HepG2 (cell line): ENCODE measurements around the gene FBXW4. TPM values are rescaled to one million over a fixed set of nuclear protein-coding genes. Genes with fewer than 3 reads are reported as not detected.
A peak's percentile ranks its signal among the peaks of the same experiment; 100 is the strongest.

Source experiments
- ARID5B ChIP-seq: IDR thresholded peaks from 2 replicates; pipeline ENCODE4 v1.4.0; 2020; ENCODE audit warnings: mild to moderate bottlenecking, missing genetic modification reagents
- RFX3 ChIP-seq: IDR thresholded peaks from 2 replicates; pipeline ENCODE4 v1.6.1; 2016; ENCODE audit warnings: missing biosample characterization, missing genetic modification reagents
- SP1 ChIP-seq, 2 experiments: fragments of 450-650 bp in 1 of 2; sonication (generic) in 1 of 2; formaldehyde crosslinking in 1 of 2; IDR thresholded peaks; 2 replicates each; pipeline versions ENCODE4 v1.4.0 to v1.6.1; 2016 to 2020; ENCODE audit warnings: missing genetic modification reagents in 1 of 2
- SRF ChIP-seq: IDR thresholded peaks from 2 replicates; pipeline ENCODE4 v1.6.1; 2011; ENCODE audit warnings: mild to moderate bottlenecking, low read depth, low read length, moderate library complexity
- TFDP1 ChIP-seq: IDR thresholded peaks from 2 replicates; pipeline ENCODE4 v1.6.1; 2016; ENCODE audit warnings: missing compliant biosample characterization, missing genetic modification reagents, borderline replicate concordance
- WIZ ChIP-seq: sonication (generic); formaldehyde crosslinking; IDR thresholded peaks from 2 replicates; pipeline ENCODE4 v1.5.1; 2020; ENCODE audit warnings: mild to moderate bottlenecking, missing genetic modification reagents
- YY1 ChIP-seq: IDR thresholded peaks from 2 replicates; pipeline ENCODE4 v1.6.1; 2011; ENCODE audit warnings: low read length, low read depth, moderate library complexity, mild to moderate bottlenecking; ENCODE audit not compliant: insufficient read depth, insufficient replicate concordance
- ZBTB14 ChIP-seq: sonication (generic); formaldehyde crosslinking; IDR thresholded peaks from 2 replicates; pipeline ENCODE4 v1.4.0; 2020; ENCODE audit warnings: missing genetic modification reagents
- ZBTB33 ChIP-seq: sonication (generic); formaldehyde crosslinking; IDR thresholded peaks from 2 replicates; pipeline ENCODE4 v1.4.0; 2020; ENCODE audit warnings: missing genetic modification reagents
- ZFX ChIP-seq: sonication (generic); formaldehyde crosslinking; IDR thresholded peaks from 2 replicates; pipeline ENCODE4 v1.4.0; 2020; ENCODE audit warnings: mild to moderate bottlenecking, low read depth, missing genetic modification reagents, moderate library complexity
- ZNF207 ChIP-seq: fragments of 450-650 bp; IDR thresholded peaks from 2 replicates; pipeline ENCODE4 v1.6.1; 2016; ENCODE audit warnings: antibody characterized with exemption, borderline replicate concordance
- ZNF563 ChIP-seq: sonication (generic); formaldehyde crosslinking; IDR thresholded peaks from 2 replicates; pipeline ENCODE4 v1.8.0; 2022; ENCODE audit warnings: mild to moderate bottlenecking, moderate library complexity, missing genetic modification reagents
- ZNF687 ChIP-seq: sonication (generic); formaldehyde crosslinking; IDR thresholded peaks from 2 replicates; pipeline ENCODE4 v1.5.1; 2020; ENCODE audit warnings: mild to moderate bottlenecking, missing genetic modification reagents, moderate library complexity
- ZSCAN25 ChIP-seq: sonication (generic); formaldehyde crosslinking; IDR thresholded peaks from 2 replicates; pipeline ENCODE4 v1.8.0; 2022; ENCODE audit warnings: mild to moderate bottlenecking, missing genetic modification reagents
- polyA plus RNA-seq, 8 experiments: library from polyadenylated mRNA; depleted of rRNA in 3 of 8; stranded (reverse) in 7 of 8; unstranded in 1 of 8; fragments of >200 nt; fragmentation: Illumina TruSeq in 4 of 8; extraction: Trizol in 4 of 8; gene quantifications; 2 replicates each; pipeline versions ENCODE4 v1.2.1 to v1.2.3, GENCODE V29; 2011 to 2016; ENCODE audit warnings: low read depth in 4 of 8, missing spikeins in 1 of 8, mixed read lengths in 1 of 8; ENCODE audit not compliant: insufficient read depth in 1 of 8
- total RNA-seq, 5 experiments: library from RNA; depleted of rRNA; stranded (reverse); fragments of >200 nt; fragmentation: Illumina TruSeq; extraction: Trizol; gene quantifications; 2 replicates each; pipeline ENCODE4 v1.2.3, GENCODE V29; 2016; ENCODE audit warnings: low read depth in 1 of 5

FBXW4 gene
- total and polyA plus RNA-seq, 2 of the 13 experiments (the other 11 are each of a cell fraction or from before 2014, with no cell fraction given), result 23.5 to 33.7 TPM

GRCh38 chr10:101566333-101567164 is 128.4 kb downstream of the FBXW4 start (continued):
- TF ChIP-seq ZBTB33 (CRISPR knock-in tag) (peak; percentile 54), WIZ (CRISPR knock-in tag) (no peak), TFDP1 (no peak), ZNF687 (peak; percentile 86), ZNF207 (no peak), RFX3 (no peak), ZNF563 (CRISPR knock-in tag) (no peak), ARID5B (CRISPR knock-in tag) (0 out of 2 replicates have a peak, but pooled peaks have one; percentile 2), SRF (no peak), SP1 (IDR thresholded peaks at IDR 0.05) (no peak), SP1 (CRISPR knock-in tag; IDR thresholded peaks at IDR 0.05) (peak; percentile 44), ZSCAN25 (CRISPR knock-in tag) (no peak), ZFX (CRISPR knock-in tag) (peak; percentile 34; the same call in 1 of the 2 replicates), ZBTB14 (CRISPR knock-in tag) (peak; percentile 77), YY1 (no peak)
